Femur (tissue), 1 donor: Measurements from ENCODE around the gene G0S2.

Experiments
- DNase-seq: peaks from one replicate; pipeline ENCODE4 v3.0.0-alpha.2; 2017

Gene G0S2

DNA sequence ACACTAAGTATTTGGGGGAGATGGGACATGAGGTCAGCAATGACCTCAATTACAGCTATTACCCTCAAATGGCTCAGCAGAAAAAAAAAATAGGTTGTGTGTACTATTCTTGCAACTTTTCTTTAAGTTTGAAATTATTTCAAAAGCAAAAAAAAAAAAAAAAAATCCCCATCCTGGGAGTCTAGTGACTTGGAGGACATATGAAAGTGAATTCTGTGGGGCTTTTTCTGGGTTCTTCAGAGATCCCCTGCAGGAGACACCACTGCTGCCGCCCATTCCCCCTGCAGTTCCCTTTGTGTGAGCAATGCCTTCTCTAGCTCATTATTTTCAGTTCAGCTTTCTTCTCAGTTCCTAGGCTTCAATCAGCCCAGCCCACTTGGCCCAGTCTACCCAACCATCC is 46.1 kb downstream of the G0S2 start:
- no peak for DNase-seq

DNA sequence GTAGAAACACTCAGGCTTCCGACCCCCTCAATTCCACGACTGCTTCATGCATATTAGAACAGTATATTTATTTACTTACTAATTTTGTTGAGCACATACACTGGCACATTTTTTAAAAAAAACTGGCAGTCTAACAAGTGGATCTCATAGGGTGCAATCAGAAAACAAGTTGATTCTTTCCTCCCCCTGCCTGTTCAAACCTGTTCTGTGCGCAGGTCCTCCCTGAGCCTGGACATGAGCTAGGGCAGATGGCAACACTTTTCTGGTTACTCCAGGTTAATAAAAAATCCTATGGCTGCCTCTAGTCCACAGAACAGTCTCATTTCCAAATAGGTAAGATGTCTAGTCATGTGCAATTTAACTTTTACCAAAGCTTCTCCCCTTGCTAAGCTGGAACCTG is 48.1 kb downstream of the G0S2 start:
- DNase-seq = no peak

DNA sequence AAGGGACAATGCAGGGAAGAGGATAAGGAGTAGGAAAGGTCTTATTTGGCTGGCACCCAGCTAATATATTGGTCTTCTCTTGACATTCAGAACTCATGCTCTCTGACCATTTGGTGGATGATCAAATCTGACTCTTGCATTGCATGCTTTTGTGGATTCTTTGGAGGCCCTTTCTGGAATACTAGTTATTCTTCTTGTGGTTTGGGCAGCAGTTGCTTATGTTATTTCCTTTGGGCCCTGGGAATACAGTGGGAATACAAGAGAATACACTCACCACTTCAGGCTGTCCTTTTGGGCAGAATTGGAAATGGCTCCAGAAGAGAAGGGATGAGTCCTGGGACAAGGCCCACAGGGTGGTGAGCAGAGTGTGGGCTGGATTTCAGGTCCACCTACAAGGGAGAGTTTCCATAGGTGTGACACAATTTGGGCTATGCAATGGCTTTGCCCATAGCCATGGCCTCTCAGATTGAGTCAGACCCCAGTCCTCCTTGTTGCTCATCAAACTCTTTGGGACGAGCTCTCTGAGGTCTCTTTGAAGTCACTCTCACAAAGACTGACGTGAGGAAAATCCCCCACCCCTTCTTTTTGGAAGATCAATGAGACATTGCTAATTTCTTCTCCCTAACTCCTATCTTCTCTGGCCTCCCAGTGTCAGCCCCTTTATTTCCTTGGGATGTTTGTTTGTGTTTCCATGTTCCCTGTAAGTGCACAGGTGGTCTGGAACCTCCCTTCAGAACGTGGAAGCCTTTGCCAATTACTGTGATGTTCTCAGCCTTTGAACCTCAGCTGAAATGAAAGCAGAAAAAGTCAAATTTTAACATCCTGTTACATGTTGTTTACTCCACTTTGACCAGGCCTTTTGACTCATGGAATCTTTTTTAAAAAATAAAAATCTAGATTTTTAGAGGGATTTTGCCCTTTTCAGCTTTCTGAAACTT is 48.8 kb downstream of the G0S2 start:
- no peak for DNase-seq
